IMR-90 (cell line): ENCODE data around the gene RUSF1. TPM values are rescaled to one million over a fixed set of nuclear protein-coding genes. Genes with fewer than 3 reads are reported as not detected.

Source experiments
- ATAC-seq: fragments of 200-7000 bp; cut with Tn5 transposase; 2 replicates; pipeline ENCODE4 v1.9.1; 2020; ENCODE audit warnings: low read depth, mild to moderate bottlenecking, moderate library complexity
- BruUV-seq: library from RNA; stranded (reverse); fragments of 400-500 nt; replicated peaks from 2 replicates; lab custom pipeline; 2021; lab: Mats Ljungman, UMichigan
- CTCF ChIA-PET: fragments of 300-600 bp; formaldehyde crosslinking; extraction: SDS; loops from one replicate; lab custom pipeline; 2021; ENCODE audit warnings: antibody characterized with exemption; lab: Yijun Ruan, JAX
- POLR2A ChIA-PET: fragments of 300-600 bp; sonication (Branson Sonifier 250); formaldehyde crosslinking; loops from one replicate; lab custom pipeline; 2022; ENCODE audit warnings: antibody characterized with exemption; ENCODE audit not compliant: unreplicated experiment; lab: Charles Lee
- DNase-seq: peaks from one replicate; pipeline ENCODE4 v3.0.0; 2013
- H2AFZ ChIP-seq: replicated peaks from 2 replicates; pipeline ENCODE3; 2013; ENCODE audit warnings: low read length, mild to moderate bottlenecking; ENCODE audit not compliant: poor library complexity
- H2AK5ac ChIP-seq: 2 replicates; pipeline ENCODE4 v1.6.1; 2013; ENCODE audit warnings: low read depth, low read length, inconsistent platforms
- H2AK9ac ChIP-seq: replicated peaks from 2 replicates; pipeline ENCODE3; 2013; ENCODE audit warnings: mild to moderate bottlenecking, low read depth, low read length, moderate library complexity; ENCODE audit not compliant: poor library complexity
- H2BK120ac ChIP-seq: 2 replicates; pipeline ENCODE4 v1.6.1; 2013; ENCODE audit warnings: low read depth, low read length, inconsistent platforms
- H2BK15ac ChIP-seq: 3 replicates; pipeline ENCODE4 v1.6.1; 2013; ENCODE audit warnings: low read depth, low read length, inconsistent platforms
- H2BK20ac ChIP-seq: 2 replicates; pipeline ENCODE4 v1.6.1; 2013; ENCODE audit warnings: low read depth, mild to moderate bottlenecking, inconsistent platforms, low read length, moderate library complexity
- H2BK5ac ChIP-seq: 2 replicates; pipeline ENCODE4 v1.6.1; 2013; ENCODE audit warnings: mild to moderate bottlenecking, low read depth, low read length, inconsistent platforms; ENCODE audit not compliant: poor library complexity, severe bottlenecking
- H3K14ac ChIP-seq: replicated peaks from 2 replicates; pipeline ENCODE4 v1.6.1; 2013; ENCODE audit warnings: low read depth, low read length, inconsistent platforms
- H3K18ac ChIP-seq: 2 replicates; pipeline ENCODE4 v1.6.1; 2013; ENCODE audit warnings: low read depth, low read length, control low read depth
- H3K23ac ChIP-seq: 2 replicates; pipeline ENCODE4 v1.6.1; 2013; ENCODE audit warnings: low read depth, low read length, inconsistent platforms
- H3K27ac ChIP-seq: 2 replicates; pipeline ENCODE4 v1.5.1; 2013; ENCODE audit warnings: mild to moderate bottlenecking, control low read depth, low read length; ENCODE audit not compliant: insufficient read depth
- H3K27me3 ChIP-seq: 2 replicates; pipeline ENCODE4 v1.6.1; 2013; ENCODE audit warnings: low read length; ENCODE audit not compliant: control insufficient read depth, insufficient read depth
- H3K36me3 ChIP-seq: 2 replicates; pipeline ENCODE4 v1.6.1; 2013; ENCODE audit warnings: low read length, mixed read lengths; ENCODE audit not compliant: control insufficient read depth, insufficient read depth
- H3K4ac ChIP-seq: 2 replicates; pipeline ENCODE4 v1.6.1; 2013; ENCODE audit warnings: low read depth, low read length, inconsistent platforms
- H3K4me1 ChIP-seq: 2 replicates; pipeline ENCODE4 v1.6.1; 2013; ENCODE audit warnings: low read length, mixed read lengths; ENCODE audit not compliant: control insufficient read depth, insufficient read depth
- H3K4me2 ChIP-seq: 2 replicates; pipeline ENCODE4 v1.6.1; 2013; ENCODE audit warnings: low read depth, mild to moderate bottlenecking, control low read depth, low read length, moderate library complexity
- H3K4me3 ChIP-seq: 2 replicates; pipeline ENCODE4 v1.5.1; 2013; ENCODE audit warnings: low read depth, mild to moderate bottlenecking, control low read depth, low read length, moderate library complexity; ENCODE audit not compliant: insufficient read depth
- H3K56ac ChIP-seq: 2 replicates; pipeline ENCODE4 v1.6.1; 2013; ENCODE audit warnings: low read length, inconsistent platforms; ENCODE audit not compliant: insufficient read depth; ENCODE audit errors: extremely low read depth
- H3K79me1 ChIP-seq, 2 experiments: 2 replicates each; pipeline ENCODE4 v1.6.1; 2013; ENCODE audit warnings: low read length in 2 of 2, inconsistent platforms in 1 of 2, low read depth in 1 of 2
- H3K9ac ChIP-seq: 2 replicates; pipeline ENCODE4 v1.6.1; 2013; ENCODE audit warnings: low read depth, low read length, control low read depth
- H3K9me1 ChIP-seq: 2 replicates; pipeline ENCODE4 v1.6.1; 2013; ENCODE audit warnings: low read length, inconsistent platforms; ENCODE audit not compliant: insufficient read depth
- H3K9me3 ChIP-seq: 2 replicates; pipeline ENCODE4 v1.6.1; 2013; ENCODE audit warnings: low read length; ENCODE audit not compliant: control insufficient read depth, insufficient read depth
- H4K20me1 ChIP-seq: 2 replicates; pipeline ENCODE4 v1.6.1; 2013; ENCODE audit warnings: low read length, inconsistent platforms; ENCODE audit not compliant: insufficient read depth
- H4K5ac ChIP-seq: 2 replicates; pipeline ENCODE4 v1.6.1; 2013; ENCODE audit warnings: mild to moderate bottlenecking, low read depth, low read length, control low read depth
- H4K8ac ChIP-seq, 2 experiments: 2 replicates each; pipeline ENCODE4 v1.6.1; 2013; ENCODE audit warnings: low read depth in 2 of 2, low read length in 2 of 2, control low read depth in 1 of 2, inconsistent platforms in 1 of 2
- H4K91ac ChIP-seq: 2 replicates; pipeline ENCODE4 v1.6.1; 2013; ENCODE audit warnings: low read depth, low read length, inconsistent platforms; ENCODE audit not compliant: insufficient read depth
- CEBPB ChIP-seq: IDR thresholded peaks from 2 replicates; pipeline ENCODE4 v1.6.1; 2012; ENCODE audit warnings: low read depth, low read length, improper control_type of control experiment
- CHD1 ChIP-seq: IDR thresholded peaks from 2 replicates; pipeline ENCODE4 v1.6.1; 2012; ENCODE audit warnings: low read depth, low read length, improper control_type of control experiment
- CTCF ChIP-seq: conservative IDR thresholded peaks from 2 replicates; pipeline ENCODE4 v1.5.1; 2012; ENCODE audit warnings: mild to moderate bottlenecking, low read depth, low read length, improper control_type of control experiment
- ELK1 ChIP-seq: fragments of 150-350 bp; IDR thresholded peaks from 2 replicates; pipeline ENCODE4 v1.6.1; 2016; ENCODE audit warnings: low read depth, mild to moderate bottlenecking, low read length, moderate library complexity, borderline replicate concordance
- FOS ChIP-seq: fragments of 150-350 bp; IDR thresholded peaks from 2 replicates; pipeline ENCODE4 v1.6.1; 2016; ENCODE audit warnings: low read depth, low read length
- MAFK ChIP-seq: IDR thresholded peaks from 2 replicates; pipeline ENCODE4 v1.6.1; 2012; ENCODE audit warnings: low read depth, low read length, improper control_type of control experiment
- MAZ ChIP-seq: IDR thresholded peaks from 2 replicates; pipeline ENCODE4 v1.6.1; 2012; ENCODE audit warnings: low read depth, mild to moderate bottlenecking, low read length, improper control_type of control experiment, moderate library complexity, borderline replicate concordance
- MXI1 ChIP-seq: IDR thresholded peaks from 2 replicates; pipeline ENCODE4 v1.6.1; 2012; ENCODE audit warnings: low read depth, mild to moderate bottlenecking, low read length, moderate library complexity, borderline replicate concordance
- NFE2L2 ChIP-seq: fragments of 150-350 bp; IDR thresholded peaks from 2 replicates; pipeline ENCODE4 v1.6.1; 2016; ENCODE audit warnings: low read depth, mild to moderate bottlenecking, low read length
- POLR2A ChIP-seq: IDR thresholded peaks from 2 replicates; pipeline ENCODE4 v1.6.1; 2012; ENCODE audit warnings: mild to moderate bottlenecking, low read depth, low read length
- RAD21 ChIP-seq: IDR thresholded peaks from 2 replicates; pipeline ENCODE4 v1.6.1; 2012; ENCODE audit warnings: low read length, improper control_type of control experiment
- RCOR1 ChIP-seq: IDR thresholded peaks from 2 replicates; pipeline ENCODE4 v1.6.1; 2012; ENCODE audit warnings: mild to moderate bottlenecking, low read length, improper control_type of control experiment; ENCODE audit not compliant: insufficient replicate concordance
- RFX5 ChIP-seq: IDR thresholded peaks from 2 replicates; pipeline ENCODE4 v1.8.0; 2012; ENCODE audit warnings: low read depth, mild to moderate bottlenecking, low read length, moderate library complexity
- SMC3 ChIP-seq: fragments of 150-350 bp; IDR thresholded peaks from 2 replicates; pipeline ENCODE4 v1.6.1; 2016; ENCODE audit warnings: low read depth, mild to moderate bottlenecking, antibody characterized with exemption, low read length, moderate library complexity
- USF2 ChIP-seq: fragments of 150-350 bp; IDR thresholded peaks from 2 replicates; pipeline ENCODE4 v1.6.1; 2017; ENCODE audit warnings: mild to moderate bottlenecking, antibody characterized with exemption, low read length, low read depth
- WGBS, 2 experiments: methylation state at CpG; one replicate each; pipeline versions ENCODE4 v1.1.5 to v1.1.7; 2013; ENCODE audit warnings: missing lambda C conversion rate in 2 of 2; ENCODE audit not compliant: insufficient read length in 1 of 2; ENCODE audit errors: extremely low coverage in 2 of 2; 5-methylcytosine and 5-hydroxymethylcytosine counted together
- dilution Hi-C: fragments of 300-500 bp; cut with HindIII; formaldehyde crosslinking; loops from one replicate; pipeline ENCODE4 v1.14.3; 2018; ENCODE audit warnings: low sequenced_read_pairs; ENCODE audit not compliant: unreplicated experiment
- in situ Hi-C: fragments of 300-500 bp; cut with MboI; formaldehyde crosslinking; loops from 3 replicates; pipeline ENCODE4 v1.14.3; 2019; ENCODE audit warnings: low sequenced_read_pairs, inconsistent platforms, mixed read lengths
- intact Hi-C: fragments of 100-400 bp; cut with micrococcal nuclease; formaldehyde crosslinking; loops from 2 replicates; pipeline ENCODE4 v1.10.0; 2022
- polyA plus RNA-seq, 3 experiments: library from polyadenylated mRNA; depleted of rRNA; stranded (reverse); fragments of >200 nt; gene quantifications; 2 replicates each; pipeline ENCODE4 v1.2.3, GENCODE V29; 2012; ENCODE audit warnings: low replicate concordance in 1 of 3
- total RNA-seq: library from RNA; depleted of rRNA; stranded (reverse); fragments of >200 nt; gene quantifications from 2 replicates; pipeline ENCODE4 v1.2.3, GENCODE V29; 2012

The RUSF1 gene
- total and polyA plus RNA-seq, 2 of the 4 experiments (the other 2 are of a cell fraction) = 22.9 to 65.0 TPM

DNA sequence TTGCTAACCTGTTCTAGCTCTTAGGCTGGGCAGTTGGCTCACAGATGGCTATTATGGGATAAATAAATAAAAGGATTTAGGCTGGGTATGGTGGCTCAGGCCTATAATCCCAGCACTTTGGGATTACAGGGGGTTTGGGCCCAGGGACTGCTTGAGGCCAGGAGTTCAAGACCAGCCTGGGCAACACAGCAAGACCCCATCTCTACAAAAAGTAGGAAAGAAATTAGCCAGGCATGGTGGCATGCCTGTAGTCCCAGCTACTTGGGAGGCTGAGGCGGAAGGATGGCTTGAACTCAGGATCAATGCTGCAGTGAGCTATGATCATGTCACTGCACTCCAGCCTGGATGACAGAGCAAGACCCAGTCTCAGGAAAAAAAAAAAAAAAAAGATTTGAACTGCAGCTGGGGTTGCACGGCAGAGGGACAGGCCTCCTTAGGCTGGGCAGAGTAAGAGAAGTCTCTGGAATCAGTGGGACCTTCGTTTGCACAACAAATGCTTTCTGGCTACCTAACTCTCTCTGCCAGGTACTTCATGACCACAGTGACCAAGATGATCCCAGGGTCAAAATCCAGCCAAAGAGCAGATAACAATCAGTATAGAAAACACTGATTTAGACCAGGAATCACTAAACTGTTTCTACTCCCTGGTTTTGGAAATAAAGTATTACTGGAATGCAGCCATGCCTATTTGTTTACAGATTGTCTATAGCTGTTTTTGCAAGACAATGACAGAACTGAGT, 6.8 kb downstream of the RUSF1 start:
- no peak overlapping the region for H3K4ac ChIP-seq
- POLR2A ChIA-PET = no interaction called here
- peaks cover 13% of the 10 kb centered on the region; the same call in 1 of the 2 replicates for H4K20me1 ChIP-seq
- H2BK15ac ChIP-seq = no peak overlapping the region
- no peak overlapping the region for H3K4me2 ChIP-seq
- H2BK120ac ChIP-seq = no peak overlapping the region
- no peak overlapping the region for H3K56ac ChIP-seq
- H3K9me3 ChIP-seq = no peaks in the 10 kb centered on the region
- ATAC-seq (peak; percentile 50), DNase-seq (no peak)
- no peak overlapping the region for H3K18ac ChIP-seq
- intact Hi-C loops = loop anchor here (10.0 kb wide), 1 partner anchor 57 kb away; the partner anchor contains the start of gene ZNF843
- H3K79me1 ChIP-seq = peaks cover 22 to 67% of the 10 kb centered on the region in 2 experiments
- H3K14ac ChIP-seq = no peak overlapping the region
- H4K5ac ChIP-seq = no peak overlapping the region
- peaks cover 54% of the 10 kb centered on the region for H3K36me3 ChIP-seq
- no peaks in the 10 kb centered on the region for H3K27me3 ChIP-seq
- H2BK20ac ChIP-seq = no peak overlapping the region
- H3K9ac ChIP-seq = no peak overlapping the region
- no peak overlapping the region for H2AK5ac ChIP-seq
- CTCF ChIA-PET = interaction anchor here (1.0 kb wide), 1 partner anchor 50 kb away, joined by 3 read pairs; no protein-coding TSS in a partner anchor
- H3K9me1 ChIP-seq = peaks cover 17% of the 10 kb centered on the region
- H3K23ac ChIP-seq = no peak overlapping the region
- no peak overlapping the region for H2AFZ ChIP-seq
- dilution Hi-C loops = no loop called here
- WGBS, 2 experiments = 100% methylated on average over 1 of the region's 3 CpGs; no CpG with 5 or more reads in 1 of the 2 experiments
- in situ Hi-C loops = loop anchor here (10.0 to 25.0 kb wide), 2 partner anchors 57 to 211 kb away; partner anchors contain the start of gene ZNF843
- H3K4me1 ChIP-seq = peaks cover 4% of the 10 kb centered on the region
- no peak overlapping the region for H4K8ac ChIP-seq
- H4K91ac ChIP-seq = no peak overlapping the region
- no peak overlapping the region for H2BK5ac ChIP-seq
- H2AK9ac ChIP-seq = no peak overlapping the region
- H3K27ac ChIP-seq = no peak overlapping the region
- no TSS peak for BruUV-seq
- H3K4me3 ChIP-seq = no peak overlapping the region
- no peak for TF ChIP-seq CHD1
- no peak for TF ChIP-seq SMC3
- no peak for TF ChIP-seq RAD21
- TF ChIP-seq MAFK = no peak
- TF ChIP-seq RCOR1 = no peak
- TF ChIP-seq FOS = no peak
- TF ChIP-seq CTCF = no peak
- no peak for TF ChIP-seq MAZ
- TF ChIP-seq USF2 = no peak
- no peak for TF ChIP-seq NFE2L2
- TF ChIP-seq POLR2A = no peak
- no peak for TF ChIP-seq CEBPB
- TF ChIP-seq RFX5 = no peak
- no peak for TF ChIP-seq MXI1
- no peak for TF ChIP-seq ELK1
